Measurements from ENCODE around the gene ACVR1B.

GRCh38 chr12:51943346-51943745 is 8.2 kb upstream of the ACVR1B start:
- TF ChIP-seq EZH2phosphoT487 (IDR thresholded peaks at IDR 0.05; ENCODE audit: low read length) (no peak), EZH2 (optimal IDR thresholded peaks at IDR 0.05; ENCODE audit: low read depth, low read length) (no peak)
- TF ChIP-seq, protein P1, sequence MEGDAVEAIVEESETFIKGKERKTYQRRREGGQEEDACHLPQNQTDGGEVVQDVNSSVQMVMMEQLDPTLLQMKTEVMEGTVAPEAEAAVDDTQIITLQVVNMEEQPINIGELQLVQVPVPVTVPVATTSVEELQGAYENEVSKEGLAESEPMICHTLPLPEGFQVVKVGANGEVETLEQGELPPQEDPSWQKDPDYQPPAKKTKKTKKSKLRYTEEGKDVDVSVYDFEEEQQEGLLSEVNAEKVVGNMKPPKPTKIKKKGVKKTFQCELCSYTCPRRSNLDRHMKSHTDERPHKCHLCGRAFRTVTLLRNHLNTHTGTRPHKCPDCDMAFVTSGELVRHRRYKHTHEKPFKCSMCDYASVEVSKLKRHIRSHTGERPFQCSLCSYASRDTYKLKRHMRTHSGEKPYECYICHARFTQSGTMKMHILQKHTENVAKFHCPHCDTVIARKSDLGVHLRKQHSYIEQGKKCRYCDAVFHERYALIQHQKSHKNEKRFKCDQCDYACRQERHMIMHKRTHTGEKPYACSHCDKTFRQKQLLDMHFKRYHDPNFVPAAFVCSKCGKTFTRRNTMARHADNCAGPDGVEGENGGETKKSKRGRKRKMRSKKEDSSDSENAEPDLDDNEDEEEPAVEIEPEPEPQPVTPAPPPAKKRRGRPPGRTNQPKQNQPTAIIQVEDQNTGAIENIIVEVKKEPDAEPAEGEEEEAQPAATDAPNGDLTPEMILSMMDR (IDR thresholded peaks at IDR 0.05; ENCODE audit: low read length), result no peak

Data from MM.1S (cell line).